Right lobe of liver (tissue), 6 donors: ENCODE data around the gene VARS1. TPM values are rescaled to one million over a fixed set of nuclear protein-coding genes. Genes with fewer than 3 reads are reported as not detected.
A peak's percentile ranks its signal among the peaks of the same experiment; 100 is the strongest.
"Not testable (repeated sequence)": the region's sequence is repeated elsewhere in the genome, so short reads cannot be mapped to it uniquely, and the experiment has no call there.

Experiments
- ATAC-seq, 4 donors: fragments of 200-7000 bp; cut with Tn5 transposase; one replicate each; pipeline ENCODE4 v1.9.1; 2020; ENCODE audit warnings: mild to moderate bottlenecking in 4 of 4, moderate library complexity in 4 of 4
- DNase-seq, 3 donors: peaks; one replicate each; pipeline ENCODE4 v3.0.0-alpha.2; 2020
- H3K27ac ChIP-seq, 3 donors: fragments of 200-600 bp; one replicate each; pipeline ENCODE4 v1.8.0; 2022
- H3K27me3 ChIP-seq, 2 donors: fragments of 200-600 bp; one replicate each; pipeline ENCODE4 v1.8.0; 2022
- H3K36me3 ChIP-seq, 4 donors: fragments of 200-600 bp; sonication (generic) in 1 of 4; one replicate each; pipeline versions ENCODE4 v1.5.1 to v1.8.0; 2017 to 2022; ENCODE audit warnings: control low read depth in 1 of 4
- H3K4me1 ChIP-seq, 4 donors: fragments of 200-600 bp; sonication (generic) in 1 of 4; one replicate each; pipeline versions ENCODE4 v1.5.1 to v1.8.0; 2017 to 2022; ENCODE audit warnings: control low read depth in 1 of 4
- H3K4me3 ChIP-seq, 3 donors: fragments of 200-600 bp; one replicate each; pipeline ENCODE4 v1.8.0; 2022
- H3K9me3 ChIP-seq, 4 donors: fragments of 200-600 bp; sonication (generic) in 1 of 4; one replicate each; pipeline versions ENCODE4 v1.5.1 to v1.8.0; 2017 to 2022; ENCODE audit warnings: control low read depth in 1 of 4
- CTCF ChIP-seq, 4 donors: fragments of 200-600 bp in 3 of 4; fragments of 450-650 bp in 1 of 4; IDR thresholded peaks; one replicate each; pipeline versions ENCODE4 v1.5.1 to v1.8.0; 2016 to 2022; ENCODE audit warnings: antibody characterized with exemption in 4 of 4, mild to moderate bottlenecking in 2 of 4
- POLR2A ChIP-seq: fragments of 450-650 bp; IDR thresholded peaks from one replicate; pipeline ENCODE4 v1.6.1; 2017; ENCODE audit warnings: antibody characterized with exemption, mild to moderate bottlenecking
- WGBS: methylation state at CpG from one replicate; pipeline ENCODE4 v1.1.6; 2018; ENCODE audit warnings: low coverage, low lambda C conversion rate; ENCODE audit not compliant: insufficient coverage; ENCODE audit errors: missing lambda C conversion rate; 5-methylcytosine and 5-hydroxymethylcytosine counted together
- intact Hi-C, 2 donors: fragments of 100-400 bp; cut with DNase I; formaldehyde crosslinking; loops; one replicate each; pipeline versions ENCODE4 v1.11.2 to v1.14.1; 2022
- total RNA-seq, 6 experiments: library from RNA; depleted of rRNA in 2 of 6; stranded (reverse); fragments of >200 nt in 2 of 6; fragmentation: NEBNext Ultra II Directional in 3 of 6; extraction: Animal tissue kit (Norgen Biotek cat#: 25700) in 3 of 6; gene quantifications; one replicate each; pipeline versions ENCODE4 v1.1.0 to v1.2.4, GENCODE V29; 2016 to 2023
- donor health status: DM: no; HTN: yes; CAD: no.
- donor health status: DM: no; HTN: no; CAD: no.
- donor health status: DM: no; HTN: no; CAD: no.
- donor health status: DM: no; HTN: yes; CAD: no.
- donor health status: DM: no; HTN: yes; CAD: no.

Gene VARS1
- total RNA-seq, 6 experiments from 2014 or later, result 31.0 to 58.1 (median 41.0) TPM

DNA sequence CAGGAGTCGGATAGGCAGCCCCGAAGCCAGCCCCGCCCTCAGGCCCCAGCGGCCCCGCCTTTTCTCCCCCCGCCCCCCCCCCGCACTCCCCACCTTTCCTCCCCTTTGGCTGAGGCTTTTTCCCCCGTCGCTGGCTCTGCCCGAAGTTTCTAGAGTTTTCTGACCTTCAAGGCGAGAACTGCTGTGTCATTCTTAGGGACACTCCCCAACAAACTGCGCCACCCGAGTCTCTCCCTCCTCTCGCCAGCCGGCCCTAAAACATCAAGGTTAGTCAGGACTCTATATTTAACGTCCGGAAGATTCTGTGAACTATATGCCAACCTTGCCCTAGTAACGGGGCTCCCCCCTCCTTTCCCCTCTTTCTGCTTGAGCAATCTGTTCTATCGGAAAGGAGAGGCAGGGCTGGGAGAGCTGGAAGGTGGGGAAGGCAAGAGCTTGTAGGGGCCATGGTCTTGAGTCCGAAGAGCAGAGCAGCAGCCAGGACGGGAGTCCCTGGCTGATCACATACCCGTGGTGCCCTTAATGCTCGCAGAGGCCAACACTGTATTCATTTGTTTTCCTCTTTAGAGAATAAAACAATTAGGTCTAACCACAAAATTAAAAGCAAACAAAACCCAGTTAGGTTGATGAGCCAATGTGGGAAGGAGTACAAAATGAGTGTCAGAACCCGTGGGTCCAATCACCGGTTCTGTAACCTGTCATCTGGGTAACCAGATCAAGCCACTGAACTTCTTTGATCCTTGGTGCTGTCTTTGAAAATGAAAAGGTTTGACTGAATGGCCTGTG lies 26.7 kb upstream of the VARS1 start:
- ATAC-seq (peak; percentile 14 to 65 (median 40)), DNase-seq (peak; percentile 77 to 88 (median 87))
- Histone ChIP-seq H3K4me3 (peak overlapping the region; percentile 33 to 59 (median 53)), H3K27me3 (no peaks in the 10 kb centered on the region), H3K4me1 (peaks cover 0 to 49% (median 18%) of the 10 kb centered on the region in 4 donors), H3K36me3 (no peaks in the 10 kb centered on the region), H3K9me3 (no peaks in the 10 kb centered on the region), H3K27ac (peak overlapping the region; percentile 97 to 100 (median 99))
- TF ChIP-seq CTCF (IDR thresholded peaks at IDR 0.05) (no peak), POLR2A (peak; percentile 36)
- 1% methylated on average over 24 of the region's 25 CpGs for WGBS
- intact Hi-C loops, result no loop called here

GRCh38 chr6:31821301-31822035 lies 25.9 kb upstream of the VARS1 start:
- Histone ChIP-seq H3K27ac (peak overlapping the region; percentile 97 to 100 (median 99)), H3K9me3 (no peaks in the 10 kb centered on the region), H3K36me3 (no peaks in the 10 kb centered on the region), H3K4me1 (peaks cover 0 to 44% (median 15%) of the 10 kb centered on the region in 4 donors), H3K27me3 (no peaks in the 10 kb centered on the region), H3K4me3 (peak overlapping the region; percentile 33 to 59 (median 53))
- WGBS, result 9% methylated on average over 33 of the region's 39 CpGs
- ATAC-seq, result peak in 3 of 4 donors; percentile 11 to 49 (median 33)
- intact Hi-C loops, result no loop called here
- DNase-seq, result peak; percentile 74 to 79 (median 76)
- TF ChIP-seq CTCF (IDR thresholded peaks at IDR 0.05), result no peak
- no peak for TF ChIP-seq POLR2A

GRCh38 chr6:31820399-31820798 lies 24.8 kb upstream of the VARS1 start:
- H3K4me1 ChIP-seq, result peaks cover 0 to 36% (median 14%) of the 10 kb centered on the region in 4 donors
- H3K4me3 ChIP-seq, H3K36me3 ChIP-seq, intact Hi-C loops, H3K27me3 ChIP-seq, ATAC-seq, H3K9me3 ChIP-seq, DNase-seq: not testable (repeated sequence)
- peak overlapping the region in 2 of 3 donors; percentile 99 to 100 for H3K27ac ChIP-seq
- 81% methylated on average over 5 of the region's 10 CpGs for WGBS

GRCh38 chr6:31819871-31820299 lies 24.3 kb upstream of the VARS1 start:
- Histone ChIP-seq H3K9me3 (no peaks in the 10 kb centered on the region), H3K27me3 (no peaks in the 10 kb centered on the region), H3K36me3 (no peaks in the 10 kb centered on the region), H3K4me1 (peaks cover 0 to 36% (median 14%) of the 10 kb centered on the region in 4 donors), H3K27ac (peak overlapping the region in 2 of 3 donors; percentile 79 to 100), H3K4me3 (no peak overlapping the region)
- DNase-seq, result no peak
- no peak for ATAC-seq
- intact Hi-C loops, result no loop called here
- TF ChIP-seq POLR2A (no peak), CTCF (IDR thresholded peaks at IDR 0.05) (no peak)

DNA sequence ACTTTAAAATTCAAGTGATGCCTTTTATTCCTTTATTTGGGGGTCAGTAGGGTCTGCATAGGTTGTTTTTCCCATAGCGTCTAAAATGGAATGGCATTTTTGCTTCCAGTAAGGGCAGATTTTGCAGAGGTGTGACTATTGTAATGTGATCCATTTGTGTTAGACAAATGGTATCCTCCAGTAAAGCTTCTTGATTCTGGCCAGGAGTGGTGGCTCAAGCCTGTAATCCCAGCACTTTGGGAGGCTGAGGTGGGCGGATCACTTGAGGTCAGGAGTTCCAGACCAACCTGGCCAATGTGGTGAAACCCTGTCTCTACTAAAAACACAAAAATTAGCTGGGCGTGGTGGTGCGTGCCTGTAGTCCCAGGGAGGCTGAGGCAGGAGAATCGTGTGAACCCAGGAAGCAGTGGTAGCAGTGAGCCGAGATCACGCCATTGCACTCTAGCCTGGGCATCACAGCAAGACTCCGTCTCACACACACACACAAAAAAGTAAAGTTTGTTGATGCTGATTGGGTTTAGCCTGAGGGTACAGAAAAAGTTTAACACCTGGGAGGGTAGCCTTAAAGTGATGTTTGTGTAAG lies 22.5 kb upstream of the VARS1 start:
- H3K27me3 ChIP-seq, H3K36me3 ChIP-seq, H3K9me3 ChIP-seq, DNase-seq, intact Hi-C loops: not testable (repeated sequence)
- H3K4me3 ChIP-seq, result peak overlapping the region; percentile 35 to 59 (median 52)
- ATAC-seq, result peak in 2 of 4 donors; percentile 0
- peaks cover 0 to 43% (median 19%) of the 10 kb centered on the region in 4 donors for H3K4me1 ChIP-seq
- H3K27ac ChIP-seq, result peak overlapping the region; percentile 68 to 100 (median 79)
- WGBS, result 9% methylated on average over 5 of the region's 8 CpGs
